GM19238 (cell line): ENCODE data around the gene ASB8.
"Not testable (repeated sequence)": the region's sequence is repeated elsewhere in the genome, so short reads cannot be mapped to it uniquely, and the experiment has no call there.

Experiments used
- DNase-seq: peaks from one replicate; pipeline ENCODE4 v3.0.0; 2011; ENCODE audit warnings: low spot score; ENCODE audit not compliant: insufficient read length

ASB8 gene

DNA sequence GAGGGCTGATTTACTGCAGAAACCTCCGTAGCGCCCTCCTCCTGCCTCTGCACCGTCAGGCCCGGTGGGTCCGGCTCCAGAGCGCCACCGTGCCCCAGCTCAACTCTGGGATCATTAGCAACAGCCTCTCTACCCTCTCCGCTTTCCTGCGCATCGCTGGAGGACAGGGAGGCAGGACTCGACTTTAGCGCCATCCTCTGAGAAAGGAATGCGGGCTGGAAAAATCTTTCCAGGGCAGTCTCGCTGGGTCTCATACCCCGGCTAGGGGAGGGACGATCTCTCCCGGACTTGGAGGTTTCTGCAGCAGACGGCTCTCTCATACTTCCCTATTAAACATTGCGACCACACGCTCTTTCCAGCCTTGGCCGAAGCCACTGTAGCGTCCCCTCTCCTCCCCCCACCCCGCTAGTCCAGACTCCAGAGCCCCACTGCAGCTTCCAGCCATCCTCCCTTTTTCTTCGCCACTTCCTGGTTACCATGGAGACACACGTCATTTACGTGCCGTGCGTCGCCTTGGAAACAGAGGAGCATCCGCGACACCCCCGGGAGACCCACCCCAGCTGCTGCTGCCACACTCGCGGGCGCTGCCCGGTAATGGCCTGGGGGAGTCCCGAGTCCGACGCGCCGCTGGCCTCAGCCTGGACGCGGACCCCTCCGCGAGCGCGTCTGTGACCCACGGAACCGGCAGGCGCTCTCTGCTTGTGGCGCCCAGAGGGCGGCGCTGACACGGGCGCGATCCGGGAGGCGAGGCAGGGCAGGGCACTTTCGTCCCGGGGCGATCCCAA is 26.0 kb upstream of the ASB8 start, which contains the start of gene CCDC184:
TSS of gene CCDC184 (plus strand) at position 554 of the 785 bp plus-strand sequence. CDS start 479 bp downstream, outside the sequence.
- peak; percentile 51 for DNase-seq

DNA sequence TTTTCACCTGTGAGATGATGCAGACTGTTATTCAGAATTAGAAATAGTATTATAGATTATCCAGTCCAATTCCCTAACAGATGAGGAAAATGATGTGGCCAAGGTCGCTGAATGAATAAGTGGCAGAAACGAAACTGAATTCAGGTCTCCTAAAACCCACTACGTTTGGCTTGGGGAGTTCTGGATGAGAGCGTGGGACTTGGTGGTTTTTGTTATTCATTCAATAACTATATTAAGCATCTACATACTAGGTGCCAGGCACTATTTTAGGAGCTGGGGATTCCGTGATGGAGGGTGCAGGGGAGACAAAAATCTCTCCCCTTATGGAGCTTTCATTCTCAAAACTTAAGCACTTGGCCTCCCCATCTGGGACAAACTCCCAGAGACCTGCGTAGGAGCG is 25.3 kb upstream of the ASB8 start:
- DNase-seq: no peak

DNA sequence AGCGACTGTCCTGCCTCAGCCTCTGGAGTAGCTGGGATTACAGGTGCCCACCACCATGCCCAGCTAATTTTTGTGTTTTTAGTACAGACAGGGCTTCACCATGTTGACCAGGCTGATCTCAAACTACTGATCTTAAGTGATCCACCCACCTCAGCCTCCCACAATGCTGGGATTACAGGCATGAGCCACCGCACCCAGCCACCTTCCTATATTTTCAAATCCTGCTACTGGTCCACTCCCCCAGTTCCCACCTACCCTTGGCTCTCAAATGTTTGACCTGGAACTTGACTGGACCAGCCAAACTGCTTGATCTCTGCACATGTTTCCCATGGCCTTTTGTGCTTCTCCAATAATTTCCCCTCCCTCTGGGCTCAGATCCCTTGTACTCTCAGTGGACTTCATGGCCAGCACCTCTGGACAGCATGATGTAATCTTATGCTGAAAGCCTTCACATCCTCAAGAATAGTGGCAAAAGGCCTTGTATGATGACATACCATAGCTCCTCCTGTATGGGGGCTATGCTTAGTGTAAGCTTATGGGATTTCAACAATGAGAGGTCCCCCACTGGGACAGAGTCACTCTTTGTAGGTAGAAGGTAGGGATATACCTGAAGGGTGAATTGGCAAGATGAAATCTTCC is 23.7 kb upstream of the ASB8 start:
- DNase-seq: no peak

DNA sequence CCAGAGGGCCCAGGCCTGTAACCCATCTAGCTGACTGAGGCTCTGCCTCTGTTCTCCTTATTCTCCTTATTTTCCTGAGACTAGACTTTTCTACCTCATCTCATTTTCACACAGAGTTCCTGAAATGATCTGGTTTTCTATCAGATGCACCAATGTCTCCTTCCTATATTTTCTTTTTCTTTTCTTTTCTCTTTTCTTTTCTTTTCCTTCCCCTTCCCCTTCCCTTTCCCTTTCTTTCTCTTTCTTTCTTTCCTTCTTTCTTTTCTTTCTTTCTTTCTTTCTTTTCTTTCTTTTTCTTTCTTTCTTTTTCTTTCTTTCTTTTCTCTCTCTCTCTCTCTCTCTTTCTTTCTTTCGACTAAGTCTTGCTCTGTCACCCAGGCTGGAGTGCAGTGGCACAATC is 23.1 kb upstream of the ASB8 start:
- DNase-seq: no peak

DNA sequence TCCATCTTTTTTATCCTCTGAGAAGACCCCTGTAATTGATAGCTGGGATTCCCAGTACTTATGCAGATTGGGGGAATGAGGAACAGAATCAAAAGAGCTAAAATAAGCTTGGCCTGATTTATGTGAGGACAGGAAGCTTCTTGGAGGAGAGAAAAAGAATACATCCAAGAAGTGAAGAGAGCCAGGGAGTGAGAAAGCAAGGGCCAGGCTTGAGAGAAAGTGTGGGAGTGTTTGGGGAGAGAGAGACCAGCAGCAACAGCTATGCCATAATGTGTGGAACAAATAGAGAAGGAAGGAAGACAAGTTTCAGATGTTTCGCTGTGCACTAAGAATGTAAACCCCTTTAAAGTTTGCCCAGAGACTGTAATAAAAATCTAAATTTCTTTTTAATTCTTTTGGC is 22.2 kb upstream of the ASB8 start:
- DNase-seq: no peak

DNA sequence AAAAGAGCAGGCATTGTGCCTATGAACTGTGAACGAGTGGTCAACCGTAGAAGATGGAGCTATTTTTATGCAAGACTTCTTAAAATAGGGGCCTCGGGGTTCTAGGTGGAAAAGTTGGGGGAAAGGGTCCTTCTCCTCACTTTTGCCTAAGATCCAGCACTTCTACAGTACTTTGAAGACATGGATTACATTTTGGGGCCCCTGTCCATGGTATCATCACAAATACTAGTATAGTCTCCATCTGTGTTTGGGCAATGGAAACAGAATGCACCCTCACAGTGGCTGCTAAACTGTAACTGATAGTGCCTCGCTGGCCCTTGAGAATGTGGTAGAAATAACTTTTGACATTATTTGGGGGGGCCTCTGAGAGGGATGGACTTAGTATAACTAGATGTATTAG is 20.7 kb upstream of the ASB8 start:
- DNase-seq: no peak

DNA sequence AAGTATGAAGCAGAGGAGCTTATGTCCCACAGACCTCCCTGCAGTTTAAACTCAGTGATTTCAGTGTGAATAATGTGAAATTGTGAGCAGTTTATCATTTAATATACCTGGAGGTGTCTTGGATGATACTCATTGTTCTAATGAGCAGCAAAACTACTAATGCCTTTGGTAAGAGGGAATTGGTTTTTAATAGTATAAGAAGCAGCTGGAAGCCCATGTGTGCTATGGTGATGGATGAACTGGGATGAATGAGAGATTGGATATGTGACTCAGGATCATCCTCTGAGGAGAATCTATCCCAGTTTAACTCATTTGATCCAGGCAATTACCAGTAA is 19.1 kb upstream of the ASB8 start:
- no peak for DNase-seq

DNA sequence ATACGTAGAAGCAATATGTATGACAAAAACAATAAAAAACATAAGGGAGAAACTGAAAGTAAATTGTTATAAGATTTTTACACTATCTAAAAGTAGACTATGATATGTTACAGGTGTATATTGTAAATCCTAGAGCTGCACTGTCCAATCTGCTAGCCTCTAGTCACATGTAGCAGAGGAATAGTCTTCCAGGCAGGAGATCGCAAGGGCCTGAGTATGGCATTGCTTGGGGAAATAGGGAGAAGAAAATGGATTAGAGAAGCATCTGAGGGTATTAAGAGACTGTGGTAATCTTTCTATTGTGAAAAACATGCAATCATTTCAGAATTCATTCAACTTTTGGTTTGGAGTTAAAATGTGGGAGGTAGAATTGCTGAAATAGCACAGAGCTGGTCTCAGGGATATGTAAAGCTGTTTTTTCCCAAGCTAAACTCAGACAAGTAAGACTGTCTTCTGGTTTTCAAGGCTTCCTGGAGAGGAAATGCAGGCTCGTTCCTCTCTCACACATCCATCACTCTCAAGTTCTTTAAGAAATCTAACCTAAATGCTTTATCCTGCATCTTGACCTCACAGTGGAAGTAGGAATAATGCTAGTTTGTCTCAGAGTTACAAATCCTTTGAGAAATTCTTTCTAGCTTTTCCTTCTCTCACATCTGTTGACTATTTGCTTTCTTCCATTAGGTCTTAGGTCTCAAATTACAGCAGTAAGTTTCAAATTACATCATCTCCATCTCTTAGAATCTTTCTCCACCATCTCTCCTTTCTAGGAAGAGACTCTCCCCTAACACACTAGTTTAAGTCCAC is 18.5 kb upstream of the ASB8 start:
- no peak for DNase-seq

DNA sequence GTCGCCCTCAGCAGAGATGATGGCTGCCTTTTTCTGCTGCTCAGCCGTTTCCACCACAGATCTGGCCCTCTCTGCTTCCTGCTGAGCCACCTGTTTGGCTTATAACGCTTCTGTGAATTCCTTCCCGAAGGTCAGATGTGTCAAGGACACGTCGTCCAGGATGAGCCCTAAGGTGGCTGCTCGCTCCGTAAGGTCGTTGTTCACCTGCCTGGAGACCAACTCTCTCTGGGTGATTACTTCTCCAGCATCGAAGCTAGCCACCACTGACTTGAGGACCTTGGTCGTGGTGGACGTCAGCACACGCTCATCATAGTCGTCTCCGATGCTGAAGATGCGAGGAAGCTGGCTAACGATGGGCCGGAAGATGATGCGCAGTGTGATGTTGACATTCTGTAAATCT is 11.7 kb upstream of the ASB8 start:
- DNase-seq: no peak

DNA sequence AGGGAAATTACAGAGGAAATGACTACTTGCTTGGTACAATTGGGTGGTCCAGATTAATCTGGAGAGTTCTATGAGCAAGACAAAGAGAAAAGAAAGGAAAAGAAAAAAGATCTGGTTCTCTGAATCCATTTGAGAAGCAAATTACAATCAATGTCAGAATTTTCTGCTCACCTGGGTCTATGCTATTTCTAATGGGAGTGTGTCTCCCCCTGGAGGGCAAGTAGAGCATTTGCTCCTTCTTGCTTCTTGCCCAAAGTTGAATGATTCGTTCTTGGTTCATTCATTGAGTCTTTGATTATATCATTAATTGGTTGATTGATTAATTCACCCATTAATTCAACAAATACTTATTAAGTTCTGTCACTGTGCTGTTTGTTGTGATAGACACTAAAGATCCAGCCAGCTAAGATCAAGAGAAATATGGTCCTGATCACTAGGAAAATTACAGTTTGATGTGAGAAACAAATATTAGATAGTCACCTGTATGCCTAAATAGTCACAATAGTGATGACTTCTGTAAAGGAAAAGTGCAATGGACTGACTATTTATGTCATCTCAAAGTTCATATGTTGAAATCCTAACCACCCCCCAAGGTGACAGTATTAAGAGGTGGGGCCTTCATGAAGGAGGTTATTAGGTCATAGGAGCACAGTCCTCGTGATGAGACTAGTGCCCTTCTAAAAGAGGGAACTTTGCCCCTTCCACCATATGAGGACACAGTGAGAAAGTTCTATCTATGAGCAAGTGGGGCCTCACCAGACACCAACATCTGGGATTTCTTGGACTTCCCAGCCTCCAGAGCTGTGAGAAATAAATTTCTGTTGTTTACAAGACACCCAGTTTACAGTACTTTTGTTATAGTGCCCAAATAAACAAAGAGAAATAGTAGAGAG is 8.0 kb upstream of the ASB8 start:
- DNase-seq: no peak

DNA sequence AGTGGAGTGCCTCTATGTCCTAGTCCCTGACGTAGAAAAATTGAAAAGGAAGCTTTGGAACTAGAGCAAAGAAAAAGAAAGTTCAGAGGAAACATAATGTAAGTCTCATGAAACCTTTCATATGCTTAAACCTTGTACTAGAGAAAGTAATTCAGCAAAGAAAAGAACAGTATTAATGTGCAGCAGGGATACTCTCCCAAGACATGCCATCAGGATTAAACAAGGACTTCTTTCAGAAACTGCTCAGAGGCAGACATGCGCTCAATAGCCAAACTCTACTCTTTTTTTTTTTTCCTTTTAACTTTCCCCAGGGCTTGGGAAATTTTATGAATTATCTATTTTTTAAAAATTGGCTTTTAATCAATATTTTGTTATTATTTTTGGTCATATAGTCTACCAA is 7.1 kb upstream of the ASB8 start:
- no peak for DNase-seq

DNA sequence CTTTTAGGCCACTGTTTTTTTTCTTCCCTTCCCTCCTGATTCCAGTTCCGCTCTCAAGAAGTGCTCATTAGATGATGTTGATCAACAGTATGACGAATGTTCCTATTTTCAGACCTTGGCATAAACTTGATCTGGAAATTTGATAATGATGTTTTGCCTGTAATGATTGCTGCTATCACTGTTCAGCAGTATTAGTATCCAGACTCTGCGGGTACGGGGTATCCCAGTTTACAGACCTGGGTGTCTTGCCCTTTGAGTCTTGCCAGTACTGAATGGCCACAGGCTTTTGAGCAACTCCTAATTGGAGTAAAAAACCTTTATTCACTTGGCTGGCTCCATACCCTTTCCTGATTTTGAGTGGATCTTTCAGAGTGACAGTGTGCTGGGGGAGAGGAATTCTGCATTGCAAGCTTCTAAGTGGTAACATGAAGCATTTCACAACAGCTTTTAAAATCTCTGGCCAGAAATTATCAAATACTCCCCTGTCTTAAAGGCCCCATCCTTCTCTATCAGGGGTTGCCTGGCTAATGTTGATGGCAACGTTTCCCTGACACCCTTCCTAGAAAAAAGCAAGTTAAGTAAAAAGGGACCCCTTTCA is 5.9 kb upstream of the ASB8 start:
- DNase-seq: no peak

DNA sequence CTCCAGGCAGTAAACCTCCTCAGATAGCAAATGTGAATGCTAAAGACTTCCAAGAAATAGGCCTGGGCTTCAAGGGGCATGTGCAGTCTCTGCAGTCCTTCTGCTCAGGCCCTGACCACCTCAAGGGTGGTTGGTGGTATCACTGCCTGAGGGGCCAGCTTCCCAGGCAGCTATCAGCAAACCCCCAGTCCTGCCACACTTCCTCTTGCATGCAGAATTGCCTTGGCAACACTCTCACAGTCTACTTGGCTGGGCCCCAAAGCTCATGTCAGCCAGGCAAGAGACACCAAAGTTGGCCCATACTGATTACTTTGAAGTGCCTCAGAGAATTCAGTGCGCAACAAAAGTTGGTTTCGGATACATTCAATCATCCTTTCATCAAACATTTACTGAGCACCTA is 3.5 kb upstream of the ASB8 start:
- DNase-seq: no peak

DNA sequence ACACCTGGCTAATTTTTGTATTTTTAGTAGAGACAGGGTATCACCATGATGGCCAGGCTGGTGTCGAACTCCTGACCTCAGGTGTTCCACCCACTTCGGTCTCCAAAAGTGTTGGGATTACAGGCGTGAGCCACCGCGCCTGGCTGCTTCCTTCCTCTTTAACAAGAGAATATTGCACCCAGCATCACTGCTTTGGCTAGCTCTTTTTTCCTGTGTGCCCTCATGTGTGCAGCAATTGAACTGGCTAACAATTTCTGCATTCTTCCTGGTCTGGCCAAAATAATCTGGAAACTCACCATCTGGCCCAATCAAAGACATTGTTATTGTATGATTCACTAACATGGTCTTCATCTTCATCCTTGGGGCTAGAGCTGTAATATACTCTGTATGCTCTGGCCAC is 2.7 kb upstream of the ASB8 start:
- DNase-seq: no peak

DNA sequence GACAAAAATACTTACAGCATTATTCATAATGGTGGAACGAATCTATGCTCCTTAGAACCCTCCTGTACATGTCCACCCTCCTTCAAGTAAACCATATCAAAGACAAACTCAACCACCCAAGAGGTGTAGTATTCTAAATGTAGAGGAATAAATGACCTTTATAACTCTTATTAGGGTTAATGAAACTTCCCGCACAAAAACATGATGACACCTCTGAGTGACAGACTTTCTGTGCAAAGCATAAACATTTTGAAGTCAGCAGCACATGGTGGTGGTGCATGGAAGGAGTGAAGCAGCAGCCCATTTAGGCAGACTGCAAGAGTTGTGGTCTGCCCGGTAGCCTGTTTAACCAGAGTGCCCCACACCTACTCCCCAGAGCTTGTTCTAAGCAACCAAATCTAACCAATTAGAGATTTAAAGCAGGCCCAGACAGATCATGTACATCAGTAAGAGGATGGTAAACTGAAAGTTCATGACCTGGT is 615 bp upstream of the ASB8 start:
- no peak for DNase-seq

DNA sequence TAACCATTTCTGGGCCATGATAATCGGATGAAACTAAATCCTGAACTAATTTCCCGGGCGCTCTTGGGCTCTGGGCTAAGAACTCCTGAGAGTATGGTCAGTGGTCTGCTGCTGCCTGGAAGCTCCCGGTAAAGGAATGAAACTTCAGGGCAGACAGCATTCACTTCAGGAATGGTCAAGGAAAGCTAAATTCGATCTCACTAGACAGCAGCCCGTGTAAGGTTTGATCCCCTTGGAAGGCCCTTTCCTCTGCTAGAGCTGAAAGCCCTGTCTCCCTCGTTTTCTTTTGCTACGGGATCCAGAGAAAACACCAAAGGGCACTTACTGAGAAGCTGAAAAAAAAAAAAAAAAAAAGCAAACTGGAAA is 680 bp downstream of the ASB8 start:
- no peak for DNase-seq

DNA sequence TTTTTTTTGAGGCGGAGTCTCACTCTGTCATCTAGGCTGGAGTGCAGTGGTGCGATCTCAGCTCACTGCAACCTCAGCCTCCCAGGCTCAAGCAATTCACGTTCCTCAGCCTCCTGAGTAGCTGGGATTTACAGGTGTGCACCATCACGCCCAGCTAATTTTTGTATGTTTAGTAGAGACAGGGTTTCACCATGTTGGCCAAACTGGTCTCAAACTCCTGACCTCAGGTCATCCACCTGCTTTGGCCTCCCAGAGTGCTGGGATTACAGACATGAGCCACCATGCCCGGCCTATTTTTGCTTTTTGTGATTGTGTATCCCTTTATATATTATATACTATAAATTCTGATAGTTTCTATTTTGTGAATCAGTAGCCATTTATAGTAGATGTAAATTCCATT is 1.5 kb downstream of the ASB8 start:
- DNase-seq: not testable (repeated sequence)

DNA sequence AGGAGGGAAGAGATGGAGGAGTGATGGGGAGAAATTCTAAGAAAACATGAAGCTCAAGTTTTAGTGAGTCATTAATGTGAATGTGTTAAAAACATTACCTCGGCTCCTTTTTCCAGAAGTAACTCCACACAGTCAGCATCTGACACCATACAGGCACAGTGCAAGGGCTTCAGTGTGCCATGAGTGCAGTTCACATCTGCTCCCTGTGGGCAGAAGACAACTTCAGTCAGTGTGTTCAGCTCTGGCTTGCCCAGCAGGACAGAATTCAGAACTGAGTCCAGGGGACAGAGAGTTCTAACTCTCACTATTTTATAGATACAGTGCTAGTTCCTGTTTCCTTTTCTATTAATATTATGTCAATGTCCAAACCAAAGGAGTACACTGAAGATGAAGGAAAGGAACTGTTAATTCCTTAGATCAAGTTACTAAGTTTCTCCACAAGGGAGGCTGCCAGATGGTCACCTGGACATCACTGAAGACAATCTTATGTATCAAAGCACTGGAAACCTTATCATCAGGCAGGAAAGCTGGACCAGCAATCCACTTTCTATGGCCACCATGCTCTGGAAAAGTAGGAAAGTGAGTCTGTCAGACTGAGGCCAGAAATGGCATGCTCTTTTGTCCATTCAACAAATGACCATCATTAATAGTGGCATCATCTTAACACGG is 6.1 kb downstream of the ASB8 start:
- no peak for DNase-seq

DNA sequence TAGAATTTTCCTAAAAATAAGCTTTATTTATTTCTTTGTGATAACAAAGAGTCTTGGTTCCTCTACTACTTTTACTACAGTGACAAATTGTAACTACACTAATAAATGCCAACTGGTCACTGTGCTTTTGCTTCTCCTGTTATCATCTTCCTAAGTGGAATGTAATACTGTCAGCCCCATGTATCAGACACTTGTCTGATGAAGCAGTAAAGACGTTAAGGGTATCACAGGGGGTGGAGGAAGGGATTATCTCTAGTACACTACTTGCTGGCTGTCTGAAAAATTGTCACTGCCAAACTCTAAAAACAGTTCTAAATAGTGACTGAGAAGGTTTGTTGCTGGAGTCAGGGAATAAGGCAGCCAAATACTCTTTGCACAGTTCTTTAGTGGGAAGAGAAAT is 11.3 kb downstream of the ASB8 start:
- no peak for DNase-seq

DNA sequence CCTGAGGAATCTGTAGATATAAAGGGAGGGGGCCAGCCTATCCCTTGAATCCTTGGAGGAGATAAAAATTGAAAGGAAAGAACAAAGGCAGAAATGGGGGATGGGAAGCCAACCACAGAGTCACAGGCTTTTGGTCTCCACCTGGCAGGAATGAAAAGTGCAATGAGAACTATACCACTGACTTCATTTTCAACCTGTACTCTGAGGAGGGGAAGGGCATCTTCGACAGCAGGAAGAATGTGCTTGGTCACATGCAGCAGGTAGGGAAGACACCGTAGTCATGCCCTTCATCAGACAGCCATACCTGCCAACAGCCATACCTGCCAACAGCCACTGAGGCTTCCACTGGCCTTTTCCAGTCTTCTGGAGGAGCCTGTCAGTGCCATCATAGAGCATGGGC is 13.4 kb downstream of the ASB8 start:
- no peak for DNase-seq
